T-helper 2 cell treated with Interferon-gamma antibody and Interleukin-4, amounts not matched to agents 5 μg/mL and 100 μg/mL, for 36 hours (primary cell): ENCODE measurements around the gene ZCCHC24.

Source experiments
- DNase-seq: peaks from one replicate; pipeline ENCODE4 v3.0.0; 2021; ENCODE audit warnings: low spot score
- H3K27ac Mint-ChIP-seq: one replicate; pipeline ENCODE4 v1.8.0; 2021; ENCODE audit warnings: mild to moderate bottlenecking, mixed read lengths
- H3K27me3 Mint-ChIP-seq: one replicate; pipeline ENCODE4 v1.8.0; 2021; ENCODE audit warnings: low read depth, mixed read lengths
- H3K36me3 Mint-ChIP-seq: one replicate; pipeline ENCODE4 v1.8.0; 2021; ENCODE audit warnings: low read depth, mixed read lengths
- H3K4me1 Mint-ChIP-seq: one replicate; pipeline ENCODE4 v1.8.0; 2021; ENCODE audit warnings: low read depth, mixed read lengths
- H3K4me3 Mint-ChIP-seq: one replicate; pipeline ENCODE4 v1.8.0; 2022; ENCODE audit warnings: mild to moderate bottlenecking, moderate library complexity, mixed read lengths
- H3K9me3 Mint-ChIP-seq: one replicate; pipeline ENCODE4 v1.8.0; 2021; ENCODE audit warnings: mixed read lengths

The ZCCHC24 gene

GRCh38 chr10:79435271-79436065 lies 10.0 kb downstream of the ZCCHC24 start:
- H3K27me3 Mint-ChIP-seq = peaks cover 8% of the 10 kb centered on the region
- no peak overlapping the region for H3K4me3 Mint-ChIP-seq
- H3K9me3 Mint-ChIP-seq = no peaks in the 10 kb centered on the region
- H3K36me3 Mint-ChIP-seq = no peaks in the 10 kb centered on the region
- no peak overlapping the region for H3K27ac Mint-ChIP-seq
- H3K4me1 Mint-ChIP-seq = peaks cover 2% of the 10 kb centered on the region
- DNase-seq = no peak

- Mint-ChIP-seq H3K27me3 (peaks cover 5% of the 10 kb centered on the region), H3K4me3 (no peak overlapping the region), H3K36me3 (no peaks in the 10 kb centered on the region), H3K27ac (no peak overlapping the region), H3K4me1 (peaks cover 2% of the 10 kb centered on the region), H3K9me3 (no peaks in the 10 kb centered on the region)
- DNase-seq = peak; percentile 13
Measured at GRCh38 chr10:79434821-79435251, 10.6 kb downstream of the ZCCHC24 start.

- peaks cover 2% of the 10 kb centered on the region for H3K4me1 Mint-ChIP-seq
- no peak overlapping the region for H3K4me3 Mint-ChIP-seq
- peaks cover 2% of the 10 kb centered on the region for H3K27me3 Mint-ChIP-seq
- no peaks in the 10 kb centered on the region for H3K9me3 Mint-ChIP-seq
- no peak overlapping the region for H3K27ac Mint-ChIP-seq
- peak; percentile 48 for DNase-seq
- H3K36me3 Mint-ChIP-seq = no peaks in the 10 kb centered on the region
Measured at GRCh38 chr10:79434223-79434687, 11.2 kb downstream of the ZCCHC24 start.

DNA sequence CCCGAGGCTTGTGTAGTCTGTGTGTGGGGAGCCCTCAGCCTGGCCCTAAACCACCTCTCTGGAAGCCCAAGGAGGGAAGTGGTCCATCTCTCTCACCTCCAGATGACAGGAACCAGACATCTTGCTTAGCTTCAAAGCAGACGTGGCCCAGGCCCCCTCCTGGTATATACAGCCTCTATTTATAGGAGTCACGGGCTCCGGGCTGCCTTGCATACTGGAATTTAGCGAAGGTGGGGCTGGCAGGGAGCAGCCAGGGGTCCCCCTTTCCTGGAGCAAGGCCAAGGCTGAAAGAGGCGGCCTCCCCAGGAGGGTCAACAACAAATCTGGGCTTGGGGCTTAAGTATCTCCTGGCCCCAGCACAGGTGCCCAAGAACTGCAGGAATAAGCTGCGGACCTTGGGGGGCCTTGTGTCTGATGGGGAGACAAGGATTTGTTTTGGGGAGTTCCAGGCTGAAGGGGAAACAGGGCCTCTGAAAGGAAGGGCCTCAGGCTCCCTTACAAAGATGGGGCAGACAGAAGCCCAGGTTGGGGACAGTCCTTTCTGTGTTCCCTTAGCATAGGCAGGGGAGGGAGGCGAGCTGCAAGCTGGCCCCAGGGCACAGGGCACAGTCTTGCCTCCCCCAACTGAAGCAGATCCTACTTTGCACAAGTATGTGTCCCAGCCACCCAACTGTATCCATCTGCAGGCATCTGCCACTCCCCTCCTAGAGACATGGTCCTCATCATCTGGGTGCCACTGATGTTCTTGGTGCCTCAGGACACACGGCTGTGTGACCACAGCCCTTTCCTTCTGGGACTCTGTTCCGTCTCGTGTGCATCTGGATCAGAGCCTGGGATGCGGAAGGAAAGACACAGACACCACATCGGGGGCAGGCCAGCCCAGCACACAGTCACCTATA lies 11.9 kb downstream of the ZCCHC24 start:
- no peak overlapping the region for H3K27ac Mint-ChIP-seq
- H3K9me3 Mint-ChIP-seq = no peaks in the 10 kb centered on the region
- peaks cover 2% of the 10 kb centered on the region for H3K4me1 Mint-ChIP-seq
- no peaks in the 10 kb centered on the region for H3K36me3 Mint-ChIP-seq
- DNase-seq = no peak
- H3K27me3 Mint-ChIP-seq = peaks cover 2% of the 10 kb centered on the region
- no peak overlapping the region for H3K4me3 Mint-ChIP-seq

DNA sequence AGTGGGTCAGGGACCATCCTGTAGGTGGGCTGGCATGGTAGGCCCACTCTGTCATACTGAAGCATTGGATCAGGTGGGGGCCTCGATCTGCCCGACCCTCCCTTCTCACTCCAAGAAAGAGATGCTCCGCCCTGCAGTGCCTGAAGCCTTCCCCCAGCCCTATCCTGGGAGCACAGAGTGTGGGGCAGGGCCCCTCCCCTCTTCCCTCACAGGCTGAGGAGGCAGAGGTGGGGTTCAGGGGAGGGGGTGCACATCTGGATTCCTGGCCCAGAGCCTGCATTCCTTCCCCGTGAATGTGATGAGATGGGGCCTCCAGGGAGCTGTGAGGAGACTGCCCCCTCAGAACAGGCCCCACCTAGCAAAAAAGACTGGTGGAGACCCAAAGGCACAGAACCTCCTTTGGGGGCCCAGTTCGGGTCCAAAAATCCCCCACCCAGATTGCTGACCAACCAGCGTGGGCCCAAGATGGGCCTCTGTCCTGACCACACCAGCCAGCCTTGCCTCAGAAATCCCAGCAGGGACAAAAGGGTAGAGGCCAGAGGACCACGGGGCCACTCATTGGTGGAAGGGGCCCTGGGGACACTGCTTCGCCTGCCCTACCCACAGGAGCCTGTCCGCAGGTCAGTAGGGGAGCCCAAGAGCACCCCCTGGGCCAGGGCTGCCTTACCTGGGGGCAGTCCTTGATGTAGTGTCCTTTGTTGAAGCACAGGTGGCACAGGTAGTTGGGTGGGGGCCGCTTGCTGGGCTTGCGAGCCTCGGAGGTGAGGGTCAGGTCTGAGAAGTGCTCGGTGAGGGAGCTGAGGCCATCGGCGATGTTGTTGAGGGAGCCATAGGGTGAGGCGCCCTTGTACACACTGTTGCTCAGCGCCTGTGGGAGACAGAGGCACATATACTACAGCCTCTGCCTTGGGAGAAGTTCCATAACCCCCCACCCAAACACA lies 13.3 kb downstream of the ZCCHC24 start:
- Mint-ChIP-seq H3K4me1 (peaks cover 2% of the 10 kb centered on the region), H3K36me3 (no peaks in the 10 kb centered on the region), H3K4me3 (no peak overlapping the region), H3K27ac (no peak overlapping the region), H3K9me3 (no peaks in the 10 kb centered on the region), H3K27me3 (peaks cover 6% of the 10 kb centered on the region)
- DNase-seq = no peak

DNA sequence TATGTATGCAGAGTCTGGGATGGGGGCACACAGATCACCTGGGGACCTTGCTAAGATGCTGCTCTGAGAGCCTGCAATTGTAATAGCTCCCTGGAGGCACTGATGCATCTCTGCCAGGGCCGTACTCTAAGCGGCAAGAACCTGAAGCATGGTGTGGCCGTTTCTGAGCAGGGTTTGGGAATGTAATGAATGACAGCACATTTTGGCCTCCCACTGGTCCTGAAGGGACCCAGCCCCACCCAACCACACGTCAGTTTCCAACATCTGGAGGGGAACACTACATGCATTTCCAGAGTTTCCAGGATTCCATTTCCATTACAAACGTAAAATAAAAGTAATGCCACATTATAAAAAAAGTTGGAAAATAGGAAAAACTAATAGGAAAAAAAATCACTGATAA lies 14.0 kb downstream of the ZCCHC24 start:
- H3K4me1 Mint-ChIP-seq = peaks cover 2% of the 10 kb centered on the region
- no peak overlapping the region for H3K27ac Mint-ChIP-seq
- H3K4me3 Mint-ChIP-seq = no peak overlapping the region
- H3K27me3 Mint-ChIP-seq = peaks cover 10% of the 10 kb centered on the region
- H3K36me3 Mint-ChIP-seq = no peaks in the 10 kb centered on the region
- no peak for DNase-seq
- H3K9me3 Mint-ChIP-seq = no peaks in the 10 kb centered on the region

- no peaks in the 10 kb centered on the region for H3K36me3 Mint-ChIP-seq
- peaks cover 13% of the 10 kb centered on the region for H3K27me3 Mint-ChIP-seq
- no peak overlapping the region for H3K4me3 Mint-ChIP-seq
- no peak overlapping the region for H3K27ac Mint-ChIP-seq
- H3K9me3 Mint-ChIP-seq = no peaks in the 10 kb centered on the region
- no peak for DNase-seq
- peaks cover 2% of the 10 kb centered on the region for H3K4me1 Mint-ChIP-seq
Measured at GRCh38 chr10:79430936-79431335, 14.5 kb downstream of the ZCCHC24 start.

DNA sequence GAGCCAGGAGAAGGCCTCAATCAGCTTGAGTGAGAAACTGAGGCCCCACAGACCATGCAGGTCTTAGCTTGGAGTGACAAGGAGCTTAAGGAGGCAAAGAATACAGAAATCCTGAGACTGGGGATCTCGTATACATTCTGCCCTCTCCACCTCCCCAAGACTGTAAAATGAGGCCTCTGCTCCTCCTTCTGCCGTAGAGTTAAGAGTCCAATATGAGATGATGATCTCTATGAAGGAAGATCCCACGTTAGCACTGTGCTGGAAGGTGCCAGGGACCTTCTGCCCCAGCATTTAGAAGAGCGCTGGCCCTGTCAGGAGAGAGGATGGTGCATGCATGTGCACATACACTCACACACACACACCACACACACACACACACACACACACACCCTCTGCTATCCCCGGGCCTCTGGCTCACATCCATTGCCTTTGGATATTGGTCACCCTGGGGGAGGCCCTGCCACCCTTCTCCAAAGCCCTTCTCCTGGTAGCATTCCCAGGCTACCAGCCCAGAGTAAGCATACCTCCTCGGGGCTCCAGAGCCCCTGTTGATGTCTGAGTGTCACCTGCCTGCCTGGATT lies 15.0 kb downstream of the ZCCHC24 start:
- peaks cover 2% of the 10 kb centered on the region for H3K4me1 Mint-ChIP-seq
- H3K27me3 Mint-ChIP-seq = peaks cover 13% of the 10 kb centered on the region
- no peaks in the 10 kb centered on the region for H3K36me3 Mint-ChIP-seq
- H3K4me3 Mint-ChIP-seq = no peak overlapping the region
- no peak for DNase-seq
- no peak overlapping the region for H3K27ac Mint-ChIP-seq
- no peaks in the 10 kb centered on the region for H3K9me3 Mint-ChIP-seq

- Mint-ChIP-seq H3K27me3 (peaks cover 13% of the 10 kb centered on the region), H3K4me1 (peaks cover 2% of the 10 kb centered on the region)
Measured at GRCh38 chr10:79429751-79430150, 15.7 kb downstream of the ZCCHC24 start.

DNA sequence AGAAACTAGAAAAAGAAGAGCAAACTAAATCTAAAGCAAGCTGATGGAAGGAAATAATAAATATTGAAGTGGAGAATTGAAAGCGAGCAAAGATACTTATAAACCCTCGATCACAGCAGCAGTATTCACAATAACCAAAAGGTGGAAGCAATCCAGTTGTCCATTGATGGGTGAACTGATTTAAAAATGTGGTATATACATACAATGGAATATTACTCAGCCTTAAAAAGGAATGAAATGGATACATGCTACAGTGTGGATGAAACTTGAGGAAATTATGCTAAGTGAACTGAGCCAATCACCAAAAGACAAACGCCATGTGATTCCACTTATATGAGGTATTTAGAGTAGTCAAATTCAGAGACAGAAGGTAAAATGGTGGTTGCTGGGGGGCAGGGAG lies 17.5 kb downstream of the ZCCHC24 start:
- no peaks in the 10 kb centered on the region for H3K4me1 Mint-ChIP-seq
- peaks cover 13% of the 10 kb centered on the region for H3K27me3 Mint-ChIP-seq
- H3K4me3 Mint-ChIP-seq = no peak overlapping the region
- no peaks in the 10 kb centered on the region for H3K36me3 Mint-ChIP-seq
- no peak overlapping the region for H3K27ac Mint-ChIP-seq
- H3K9me3 Mint-ChIP-seq = no peaks in the 10 kb centered on the region
- no peak for DNase-seq

More at GRCh38 chr10:79429751-79430150, 15.7 kb downstream of the ZCCHC24 start:
- no peak for DNase-seq
- Mint-ChIP-seq H3K4me3 (no peak overlapping the region), H3K36me3 (no peaks in the 10 kb centered on the region), H3K27ac (no peak overlapping the region), H3K9me3 (no peaks in the 10 kb centered on the region)

DNA sequence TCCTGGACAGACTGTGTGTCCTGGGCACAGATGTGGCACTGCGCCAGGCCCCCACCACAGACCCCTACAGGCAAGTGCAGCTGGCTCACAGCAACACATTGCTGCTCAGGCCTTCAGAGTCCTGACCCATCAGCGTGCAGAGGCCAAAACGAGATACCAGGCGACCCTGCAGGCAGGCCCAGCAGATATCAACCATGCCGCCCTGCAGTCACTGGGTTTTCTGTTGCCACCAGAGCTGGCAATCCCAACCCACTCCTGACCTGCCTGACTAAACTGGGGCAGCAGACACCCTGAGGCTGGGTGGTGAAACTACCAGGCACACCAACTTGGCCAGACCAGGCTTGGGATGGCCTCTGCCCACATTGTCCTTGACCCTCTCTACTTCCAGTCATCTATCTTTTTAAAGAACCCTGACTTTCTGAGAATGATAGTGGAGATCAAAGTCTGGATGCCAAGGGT lies 20.3 kb downstream of the ZCCHC24 start:
- Mint-ChIP-seq H3K4me1 (no peaks in the 10 kb centered on the region), H3K27ac (no peak overlapping the region), H3K36me3 (no peaks in the 10 kb centered on the region), H3K9me3 (no peaks in the 10 kb centered on the region), H3K27me3 (peaks cover 13% of the 10 kb centered on the region), H3K4me3 (no peak overlapping the region)
- no peak for DNase-seq

GRCh38 chr10:79424221-79425073 lies 21.0 kb downstream of the ZCCHC24 start:
- DNase-seq = no peak
- H3K27me3 Mint-ChIP-seq = peaks cover 13% of the 10 kb centered on the region
- H3K4me3 Mint-ChIP-seq = no peak overlapping the region
- no peaks in the 10 kb centered on the region for H3K36me3 Mint-ChIP-seq
- no peaks in the 10 kb centered on the region for H3K4me1 Mint-ChIP-seq
- H3K9me3 Mint-ChIP-seq = no peaks in the 10 kb centered on the region
- H3K27ac Mint-ChIP-seq = no peak overlapping the region
